ENCODE measurements around the gene COL16A1. TPM values are rescaled to one million over a fixed set of nuclear protein-coding genes. Genes with fewer than 3 reads are reported as not detected.

COL16A1 gene
- total and polyA plus RNA-seq, 2 of the 13 experiments (the other 11 are each of a cell fraction or from before 2014, with no cell fraction given), result 4.3 to 12.2 TPM

DNA sequence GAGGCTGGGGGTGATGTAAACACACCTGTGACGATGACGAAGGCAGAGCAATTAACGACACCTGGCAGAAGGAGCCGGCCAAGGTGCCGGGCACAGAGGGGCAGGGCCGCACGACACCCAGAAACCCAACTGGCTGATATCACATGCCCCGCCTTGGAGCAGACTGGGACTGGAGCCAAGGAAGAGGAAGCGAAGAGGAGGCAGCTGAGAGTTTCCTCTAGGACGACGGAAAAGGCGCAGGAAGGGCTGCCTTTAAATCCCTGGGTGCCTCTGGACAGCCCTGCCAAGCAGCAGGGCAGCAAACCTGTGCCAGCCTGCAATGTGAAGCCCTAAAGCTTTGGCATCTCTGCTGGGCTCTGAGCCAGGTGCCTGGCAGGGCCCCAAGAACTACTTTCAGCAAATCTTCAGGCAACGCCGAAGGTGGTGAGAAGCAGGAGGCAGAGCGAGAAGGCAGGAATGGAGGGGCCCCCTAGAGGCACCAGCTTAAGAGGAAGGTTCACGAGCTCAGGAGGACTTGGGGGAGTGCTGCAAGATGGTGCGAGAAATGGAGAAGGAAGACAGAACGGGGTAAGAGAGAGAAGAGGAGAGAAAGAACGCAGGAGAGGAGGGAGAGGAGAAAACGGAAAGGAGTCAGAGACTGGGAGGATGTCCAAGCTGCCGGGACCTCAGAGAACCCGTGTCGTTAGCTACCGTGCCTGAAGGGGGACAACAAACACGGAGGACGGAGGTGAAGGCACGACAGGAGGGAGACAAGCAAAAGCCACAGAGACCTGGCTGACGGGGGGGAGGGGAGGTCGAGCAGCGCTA, 33.8 kb downstream of the COL16A1 start (continued):
- TF ChIP-seq, protein P1, sequence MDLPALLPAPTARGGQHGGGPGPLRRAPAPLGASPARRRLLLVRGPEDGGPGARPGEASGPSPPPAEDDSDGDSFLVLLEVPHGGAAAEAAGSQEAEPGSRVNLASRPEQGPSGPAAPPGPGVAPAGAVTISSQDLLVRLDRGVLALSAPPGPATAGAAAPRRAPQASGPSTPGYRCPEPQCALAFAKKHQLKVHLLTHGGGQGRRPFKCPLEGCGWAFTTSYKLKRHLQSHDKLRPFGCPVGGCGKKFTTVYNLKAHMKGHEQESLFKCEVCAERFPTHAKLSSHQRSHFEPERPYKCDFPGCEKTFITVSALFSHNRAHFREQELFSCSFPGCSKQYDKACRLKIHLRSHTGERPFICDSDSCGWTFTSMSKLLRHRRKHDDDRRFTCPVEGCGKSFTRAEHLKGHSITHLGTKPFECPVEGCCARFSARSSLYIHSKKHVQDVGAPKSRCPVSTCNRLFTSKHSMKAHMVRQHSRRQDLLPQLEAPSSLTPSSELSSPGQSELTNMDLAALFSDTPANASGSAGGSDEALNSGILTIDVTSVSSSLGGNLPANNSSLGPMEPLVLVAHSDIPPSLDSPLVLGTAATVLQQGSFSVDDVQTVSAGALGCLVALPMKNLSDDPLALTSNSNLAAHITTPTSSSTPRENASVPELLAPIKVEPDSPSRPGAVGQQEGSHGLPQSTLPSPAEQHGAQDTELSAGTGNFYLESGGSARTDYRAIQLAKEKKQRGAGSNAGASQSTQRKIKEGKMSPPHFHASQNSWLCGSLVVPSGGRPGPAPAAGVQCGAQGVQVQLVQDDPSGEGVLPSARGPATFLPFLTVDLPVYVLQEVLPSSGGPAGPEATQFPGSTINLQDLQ (CRISPR knock-in tag; IDR thresholded peaks at IDR 0.05), result no peak
- TF ChIP-seq ZNF333 (CRISPR knock-in tag; IDR thresholded peaks at IDR 0.05; ENCODE audit: borderline replicate concordance) (no peak), NR2C2 (CRISPR knock-in tag; IDR thresholded peaks at IDR 0.05; ENCODE audit: borderline replicate concordance) (no peak), ZNF530 (CRISPR knock-in tag; IDR thresholded peaks at IDR 0.05; ENCODE audit: low read depth) (no peak), SIX1 (CRISPR knock-in tag; IDR thresholded peaks at IDR 0.05; ENCODE audit: borderline replicate concordance) (no peak), ATM (IDR thresholded peaks at IDR 0.05; ENCODE audit: borderline replicate concordance) (no peak)

DNA sequence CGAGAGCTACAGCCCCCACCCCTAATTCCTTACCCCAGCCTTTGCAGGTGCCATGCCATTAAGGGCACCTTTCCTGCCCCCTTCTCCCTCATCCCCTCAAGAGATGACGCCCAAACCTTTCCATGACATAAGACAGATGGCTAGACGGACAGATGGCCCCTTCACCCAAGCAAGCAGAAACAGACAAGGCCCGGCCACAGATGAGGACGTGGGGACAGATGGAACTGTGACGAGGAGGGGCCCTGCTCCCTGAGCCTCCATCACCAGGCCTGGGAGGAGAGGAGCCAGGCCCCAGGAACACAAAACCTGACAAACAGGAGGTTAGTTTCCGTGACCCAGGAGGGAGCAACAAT, 34.4 kb downstream of the COL16A1 start:
- no peaks in the 10 kb centered on the region for H3K27me3 ChIP-seq (ENCODE audit: control insufficient read depth in 1 of 2, insufficient read depth in 2 of 2, low read length in 2 of 2)
- H3K4me2 ChIP-seq (ENCODE audit: low read depth, low read length), result no peak overlapping the region
- H3K4me3 ChIP-seq (replicated peaks in 1 of 3; ENCODE audit: insufficient read depth in 1 of 3, low read depth in 2 of 3, low read length in 3 of 3), result no peak overlapping the region
- no peaks in the 10 kb centered on the region for H3K36me3 ChIP-seq (replicated peaks in 1 of 2; ENCODE audit: control insufficient read depth in 1 of 2, insufficient read depth in 2 of 2, low read length in 2 of 2)
- BruUV-seq (replicated peaks), result no TSS peak
- H2AFZ ChIP-seq (ENCODE audit: low read length), result no peak overlapping the region
- ChIA-PET POLR2A (interaction anchor here (1.4 kb wide), 1 partner anchor 31 kb away, joined by 7 read pairs; no protein-coding TSS in a partner anchor), CTCF (ENCODE audit: low intra/inter-chr PET ratio, low total read pairs) (no interaction called here)
- ATAC-seq (no peak), FAIRE-seq (no peak), DNase-seq (ENCODE audit: low spot score) (no peak)
- H3K9me3 ChIP-seq (ENCODE audit: low read length), result no peaks in the 10 kb centered on the region
- TF ChIP-seq HMG20A (CRISPR knock-in tag; IDR thresholded peaks at IDR 0.05; ENCODE audit: borderline replicate concordance) (no peak), CEBPB (IDR thresholded peaks at IDR 0.05; ENCODE audit: borderline replicate concordance, low read depth, low read length) (no peak)
- no peak overlapping the region for H3K27ac ChIP-seq (ENCODE audit: extremely low read length, insufficient read depth, low read length)
- intact Hi-C loops (cut with micrococcal nuclease; ENCODE audit: unreplicated experiment), result no loop called here
- H3K4me1 ChIP-seq (ENCODE audit: insufficient read depth, low read length), result peaks cover 10% of the 10 kb centered on the region
- no peak overlapping the region for H3K9ac ChIP-seq (ENCODE audit: insufficient read depth, low read depth, low read length)
- in situ Hi-C loops (cut with HindIII; ENCODE audit: extremely low pct_ligation_motif_present, low pct_unique_long_range_greater_than_20kb), result loop anchor here (5.0 kb wide), 2 partner anchors 33 to 118 kb away; partner anchors contain the start of gene COL16A1
- H3K79me2 ChIP-seq (ENCODE audit: insufficient read depth, low read length), result no peaks in the 10 kb centered on the region
- 80% methylated on average over 7 of the region's 7 CpGs for WGBS (ENCODE audit: low lambda C conversion rate)
- H4K20me1 ChIP-seq (ENCODE audit: insufficient read depth, low read length), result no peaks in the 10 kb centered on the region
